ENCODE data around the gene P2RX6.

- no peak for TF ChIP-seq CBX1 (IDR thresholded peaks at IDR 0.05; ENCODE audit: low read depth)
- no peak for TF ChIP-seq MTF1 (CRISPR knock-in tag; IDR thresholded peaks at IDR 0.05; ENCODE audit: borderline replicate concordance)
- no peak for TF ChIP-seq ZNF655 (CRISPR knock-in tag; IDR thresholded peaks at IDR 0.05)
- no peak for TF ChIP-seq ZNF609 (CRISPR knock-in tag; IDR thresholded peaks at IDR 0.05; ENCODE audit: borderline replicate concordance)
- peak; percentile 12; the same call in 1 of the 2 replicates for TF ChIP-seq ZNF133 (CRISPR knock-in tag; IDR thresholded peaks at IDR 0.05)
- TF ChIP-seq CEBPB (tag; IDR thresholded peaks at IDR 0.05), result no peak
- TF ChIP-seq MCM7 (IDR thresholded peaks at IDR 0.05), result no peak
- TF ChIP-seq ZNF75A (CRISPR knock-in tag; IDR thresholded peaks at IDR 0.05), result no peak
- TF ChIP-seq YY1 (IDR thresholded peaks at IDR 0.05; ENCODE audit: borderline replicate concordance in 1 of 3, control insufficient read depth in 1 of 3, extremely low read depth in 1 of 3, insufficient read depth in 3 of 3, insufficient read length in 1 of 3, insufficient replicate concordance in 2 of 3, low read depth in 1 of 3, low read length in 2 of 3), result peak in 1 of 3 experiments; percentile 7
- TF ChIP-seq FOXP4 (CRISPR knock-in tag; IDR thresholded peaks at IDR 0.05; ENCODE audit: borderline replicate concordance), result no peak
- no peak; a peak in 1 of 4 replicates for TF ChIP-seq MAZ (CRISPR knock-in tag; conservative IDR thresholded peaks at IDR 0.05 in 1 of 2, IDR thresholded peaks at IDR 0.05 in 1 of 2)
- no peak for TF ChIP-seq KDM5B (IDR thresholded peaks at IDR 0.05; ENCODE audit: insufficient replicate concordance, low read depth, low read length)
- TF ChIP-seq SRF (CRISPR knock-in tag; IDR thresholded peaks at IDR 0.05), result peak in 1 of 2 experiments; percentile 70; a peak in 1 of 4 replicates
These were observed 571 bp downstream of the P2RX6 start for GRCh38 chr22:21015466-21016006.

All from K562 (cell line).